Measurements from ENCODE around the gene KRT79. TPM values are rescaled to one million over a fixed set of nuclear protein-coding genes. Genes with fewer than 3 reads are reported as not detected.

Gene KRT79
- total and polyA plus RNA-seq, 9 of the 15 experiments (the other 6 are each of a cell fraction or from before 2014, with no cell fraction given), result 0.03 to 2.3 (median 0.23) TPM; not detected in 2

DNA sequence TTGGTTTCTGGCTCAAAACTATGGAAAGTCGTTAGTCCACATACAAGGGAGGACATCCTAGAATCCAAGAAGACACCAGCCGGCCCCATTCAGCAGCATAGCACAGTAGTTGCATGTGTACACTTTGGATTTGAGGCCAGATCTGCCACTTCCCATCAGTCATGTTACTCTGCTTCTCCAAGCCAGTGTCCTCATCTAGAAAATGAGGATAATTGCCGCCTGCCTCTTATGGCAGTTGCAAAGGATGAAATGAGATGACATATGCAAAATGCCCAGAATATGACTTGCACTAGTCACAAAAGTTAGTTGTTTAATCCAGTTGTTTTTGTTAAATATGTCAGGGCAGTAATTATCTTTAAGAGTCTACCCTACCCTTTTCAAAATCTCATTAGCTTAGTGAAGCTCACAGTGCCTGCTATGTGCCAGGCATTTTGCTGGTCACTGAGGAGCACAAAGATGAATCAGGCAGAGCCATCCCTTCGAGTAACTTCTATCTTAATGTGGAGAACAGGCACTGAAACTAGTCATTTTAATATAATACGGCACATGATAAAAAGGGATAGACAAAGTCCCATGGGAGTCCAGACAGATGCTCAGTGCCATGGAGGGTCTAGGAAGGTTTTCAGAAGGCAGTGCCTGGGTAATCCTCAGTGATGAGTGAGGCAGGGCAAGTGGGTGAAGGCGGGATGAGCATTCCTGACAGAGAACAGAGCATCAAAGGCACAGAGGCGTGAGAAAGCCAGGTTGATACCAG, 50.4 kb downstream of the KRT79 start:
- H2AFZ ChIP-seq (ENCODE audit: low read depth, low read length), result no peak overlapping the region
- in situ Hi-C loops (cut with MboI) (no loop called here), intact Hi-C loops (cut with micrococcal nuclease) (no loop called here)
- WGBS (ENCODE audit: insufficient coverage, low coverage, missing lambda C conversion rate), result 12% methylated on average over 7 of the region's 7 CpGs
- no peaks in the 10 kb centered on the region for H3K9me1 ChIP-seq (ENCODE audit: control insufficient read depth, insufficient read depth, low read length)
- H3K27ac ChIP-seq (ENCODE audit: extremely low read depth, low read depth, low read length), result no peak overlapping the region
- ChIA-PET POLR2A (no interaction called here), CTCF (ENCODE audit: low intra/inter-chr PET ratio) (no interaction called here)
- no peak for DNase-seq (ENCODE audit: extremely low read depth in 1 of 4, low spot score in 3 of 4)
- no peak overlapping the region for H3K9ac ChIP-seq (ENCODE audit: insufficient read depth in 1 of 2, low read depth in 2 of 2, low read length in 2 of 2)
- ATAC-seq, result no peak
- H3K79me2 ChIP-seq (ENCODE audit: control insufficient read depth, insufficient read depth, low read length), result no peaks in the 10 kb centered on the region
- TF ChIP-seq MAFG (tag; conservative IDR thresholded peaks at IDR 0.05) (no peak), ZNF586 (CRISPR knock-in tag; conservative IDR thresholded peaks at IDR 0.05) (no peak), SP2 (IDR thresholded peaks at IDR 0.05; ENCODE audit: extremely low read depth, low read depth, low read length, poor library complexity, severe bottlenecking) (no peak), PHF8 (IDR thresholded peaks at IDR 0.05; ENCODE audit: borderline replicate concordance, low read length) (no peak), NCOA1 (IDR thresholded peaks at IDR 0.05; ENCODE audit: low read depth) (no peak), GTF2E2 (tag; IDR thresholded peaks at IDR 0.05) (no peak)
- TF ChIP-seq, protein P1, sequence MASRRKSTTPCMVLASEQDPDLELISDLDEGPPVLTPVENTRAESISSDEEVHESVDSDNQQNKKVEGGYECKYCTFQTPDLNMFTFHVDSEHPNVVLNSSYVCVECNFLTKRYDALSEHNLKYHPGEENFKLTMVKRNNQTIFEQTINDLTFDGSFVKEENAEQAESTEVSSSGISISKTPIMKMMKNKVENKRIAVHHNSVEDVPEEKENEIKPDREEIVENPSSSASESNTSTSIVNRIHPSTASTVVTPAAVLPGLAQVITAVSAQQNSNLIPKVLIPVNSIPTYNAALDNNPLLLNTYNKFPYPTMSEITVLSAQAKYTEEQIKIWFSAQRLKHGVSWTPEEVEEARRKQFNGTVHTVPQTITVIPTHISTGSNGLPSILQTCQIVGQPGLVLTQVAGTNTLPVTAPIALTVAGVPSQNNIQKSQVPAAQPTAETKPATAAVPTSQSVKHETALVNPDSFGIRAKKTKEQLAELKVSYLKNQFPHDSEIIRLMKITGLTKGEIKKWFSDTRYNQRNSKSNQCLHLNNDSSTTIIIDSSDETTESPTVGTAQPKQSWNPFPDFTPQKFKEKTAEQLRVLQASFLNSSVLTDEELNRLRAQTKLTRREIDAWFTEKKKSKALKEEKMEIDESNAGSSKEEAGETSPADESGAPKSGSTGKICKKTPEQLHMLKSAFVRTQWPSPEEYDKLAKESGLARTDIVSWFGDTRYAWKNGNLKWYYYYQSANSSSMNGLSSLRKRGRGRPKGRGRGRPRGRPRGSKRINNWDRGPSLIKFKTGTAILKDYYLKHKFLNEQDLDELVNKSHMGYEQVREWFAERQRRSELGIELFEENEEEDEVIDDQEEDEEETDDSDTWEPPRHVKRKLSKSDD (conservative IDR thresholded peaks at IDR 0.05; ENCODE audit: low read length), result no peak
- no peak for FAIRE-seq
- H3K4me3 ChIP-seq, result no peak overlapping the region
- H3K4me1 ChIP-seq (replicated peaks in 1 of 2; ENCODE audit: control insufficient read depth in 2 of 2, insufficient read depth in 2 of 2, low read length in 2 of 2), result no peaks in the 10 kb centered on the region
- H3K4me2 ChIP-seq (ENCODE audit: insufficient read depth, low read length), result no peak overlapping the region
- no peaks in the 10 kb centered on the region for H3K36me3 ChIP-seq (ENCODE audit: control insufficient read depth, insufficient read depth, low read length)
- H3K9me3 ChIP-seq (replicated peaks; ENCODE audit: control insufficient read depth, insufficient read depth, low read depth, low read length), result no peaks in the 10 kb centered on the region
- H4K20me1 ChIP-seq (replicated peaks; ENCODE audit: control insufficient read depth, insufficient read depth, low read length), result no peaks in the 10 kb centered on the region
- H3K27me3 ChIP-seq (ENCODE audit: control insufficient read depth in 2 of 2, insufficient read depth in 2 of 2, low read length in 2 of 2), result peaks cover 24 to 34% of the 10 kb centered on the region in 2 experiments
- no TSS peak for BruUV-seq (replicated peaks)

All from K562 (cell line).